GM13977 (cell line): ENCODE results near the gene SRRT.
"Not testable (repeated sequence)": the region's sequence is repeated elsewhere in the genome, so short reads cannot be mapped to it uniquely, and the experiment has no call there.

Source experiments
- DNase-seq: peaks from one replicate; pipeline ENCODE4 v3.0.0; 2012; ENCODE audit warnings: low spot score
- in situ Hi-C: fragments of 300-500 bp; cut with MboI; formaldehyde crosslinking; loops from one replicate; pipeline ENCODE4 v1.12.0; 2022; ENCODE audit warnings: low sequenced_read_pairs, low pct_unique_long_range_greater_than_20kb, mixed read lengths, inconsistent platforms; ENCODE audit not compliant: unreplicated experiment
- TF ChIP-seq, protein P1 (sequence below): IDR thresholded peaks from 2 replicates; pipeline ENCODE4 v1.5.1; 2012; ENCODE audit warnings: mild to moderate bottlenecking, control low read depth; ENCODE audit not compliant: insufficient read depth; ENCODE audit errors: extremely low read depth, missing control alignments

SRRT gene

DNA sequence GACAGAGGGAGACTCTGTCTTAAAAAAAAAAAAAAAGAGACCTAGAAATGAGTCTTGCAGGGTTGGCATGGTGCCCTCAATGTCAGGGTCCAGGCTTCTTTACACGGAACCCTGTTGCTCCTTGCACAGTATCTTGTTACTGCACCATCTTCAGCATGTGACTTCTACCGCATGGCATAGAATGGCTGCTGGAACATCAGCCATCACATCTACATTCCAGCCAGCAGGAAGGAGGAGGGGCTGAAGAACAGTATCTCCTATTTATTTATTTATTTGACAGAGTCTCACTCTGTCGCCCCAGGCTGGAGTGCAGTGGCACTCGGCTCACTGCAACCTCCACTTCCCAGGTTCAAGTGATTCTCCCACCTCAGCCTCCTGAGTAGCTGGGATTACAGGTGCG, 24.5 kb downstream of the SRRT start:
- TF ChIP-seq, protein P1, sequence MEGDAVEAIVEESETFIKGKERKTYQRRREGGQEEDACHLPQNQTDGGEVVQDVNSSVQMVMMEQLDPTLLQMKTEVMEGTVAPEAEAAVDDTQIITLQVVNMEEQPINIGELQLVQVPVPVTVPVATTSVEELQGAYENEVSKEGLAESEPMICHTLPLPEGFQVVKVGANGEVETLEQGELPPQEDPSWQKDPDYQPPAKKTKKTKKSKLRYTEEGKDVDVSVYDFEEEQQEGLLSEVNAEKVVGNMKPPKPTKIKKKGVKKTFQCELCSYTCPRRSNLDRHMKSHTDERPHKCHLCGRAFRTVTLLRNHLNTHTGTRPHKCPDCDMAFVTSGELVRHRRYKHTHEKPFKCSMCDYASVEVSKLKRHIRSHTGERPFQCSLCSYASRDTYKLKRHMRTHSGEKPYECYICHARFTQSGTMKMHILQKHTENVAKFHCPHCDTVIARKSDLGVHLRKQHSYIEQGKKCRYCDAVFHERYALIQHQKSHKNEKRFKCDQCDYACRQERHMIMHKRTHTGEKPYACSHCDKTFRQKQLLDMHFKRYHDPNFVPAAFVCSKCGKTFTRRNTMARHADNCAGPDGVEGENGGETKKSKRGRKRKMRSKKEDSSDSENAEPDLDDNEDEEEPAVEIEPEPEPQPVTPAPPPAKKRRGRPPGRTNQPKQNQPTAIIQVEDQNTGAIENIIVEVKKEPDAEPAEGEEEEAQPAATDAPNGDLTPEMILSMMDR = no peak
- no peak for DNase-seq
- in situ Hi-C loops = loop anchor here (10.0 kb wide), 1 partner anchor 185 kb away; the partner anchor contains the start of gene TRIM56

DNA sequence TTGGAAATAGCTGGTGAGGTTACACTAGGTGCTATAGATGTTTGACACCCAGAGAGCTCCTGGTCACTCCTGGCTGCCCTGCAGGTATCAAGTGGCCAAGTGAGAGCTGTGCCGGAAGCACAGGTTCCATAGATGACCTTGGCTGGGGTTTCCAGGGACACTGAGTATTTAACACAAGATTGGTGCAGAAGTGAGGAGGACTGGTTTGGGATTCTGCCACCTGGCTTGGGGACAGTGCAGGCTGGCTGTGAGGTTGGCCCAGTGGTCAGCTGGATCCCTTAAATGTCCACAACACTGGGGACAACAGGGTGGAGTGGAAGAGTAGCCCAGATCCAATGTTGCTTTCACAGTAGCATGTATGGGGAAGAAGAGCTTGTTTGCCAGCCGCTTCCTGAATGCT, 26.1 kb downstream of the SRRT start:
- in situ Hi-C loops = no loop called here
- TF ChIP-seq, protein P1 = no peak
- DNase-seq = no peak

DNA sequence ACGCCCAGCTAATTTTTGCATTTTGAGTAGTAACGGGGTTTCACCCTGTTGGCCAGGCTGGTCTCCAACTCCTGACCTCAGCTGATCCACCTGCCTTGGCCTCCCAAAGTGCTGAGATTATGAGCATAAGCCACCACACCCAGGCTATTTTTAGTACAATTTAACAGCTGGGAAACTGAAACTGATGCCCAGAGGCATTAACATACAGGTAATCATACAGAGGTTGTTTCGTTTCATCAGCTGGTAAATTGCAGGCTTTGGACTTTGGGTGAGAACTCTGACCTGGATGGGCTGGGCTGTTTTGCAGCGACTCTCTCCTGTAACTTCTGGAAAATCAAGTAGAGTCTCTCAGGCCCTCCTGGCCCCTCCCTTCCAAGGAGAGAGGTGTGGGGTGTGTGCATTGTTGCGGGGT, 27.0 kb downstream of the SRRT start:
- TF ChIP-seq, protein P1 = no peak
- no peak for DNase-seq
- in situ Hi-C loops = no loop called here

DNA sequence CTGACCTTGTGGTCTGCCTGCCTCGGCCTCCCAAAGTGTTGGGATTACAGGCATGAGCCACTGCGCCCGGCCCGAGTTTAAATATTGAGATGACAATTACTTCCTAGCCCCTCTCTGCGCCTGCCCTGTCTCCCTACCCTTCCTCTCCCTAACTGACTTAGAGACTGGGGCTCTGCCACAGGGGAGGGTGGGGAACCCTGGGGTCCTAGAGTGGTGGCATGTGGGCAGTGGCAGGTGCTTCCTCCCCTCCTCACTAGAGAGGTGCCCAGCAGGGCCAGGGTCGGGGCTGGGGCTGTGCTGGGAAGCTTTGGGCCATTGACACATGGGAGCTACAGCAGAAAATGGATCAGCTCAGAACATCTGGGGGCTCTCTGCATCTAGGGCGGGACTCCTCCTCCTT, 27.7 kb downstream of the SRRT start:
- TF ChIP-seq, protein P1 = no peak
- no peak for DNase-seq
- in situ Hi-C loops = no loop called here

DNA sequence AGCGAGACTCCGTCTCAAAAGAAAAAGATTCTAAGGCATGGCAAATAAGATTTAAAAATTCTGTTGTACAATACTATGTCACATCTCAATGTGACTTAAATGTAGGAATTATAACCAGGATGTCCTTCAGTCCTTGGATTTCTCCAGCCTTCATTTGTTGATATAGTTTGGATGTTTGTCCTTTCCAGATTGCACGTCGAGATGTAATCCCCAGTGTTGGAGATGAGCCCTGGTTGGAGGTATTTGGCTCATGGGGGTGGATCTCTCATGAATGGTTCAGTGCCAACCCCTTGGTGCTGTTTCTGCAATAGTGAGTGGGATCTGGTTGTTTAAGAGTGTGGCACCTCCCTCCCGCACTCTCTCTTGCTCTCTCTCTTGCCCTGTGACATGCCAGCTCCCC, 33.6 kb downstream of the SRRT start:
- in situ Hi-C loops = no loop called here
- DNase-seq = no peak
- TF ChIP-seq, protein P1 = no peak

DNA sequence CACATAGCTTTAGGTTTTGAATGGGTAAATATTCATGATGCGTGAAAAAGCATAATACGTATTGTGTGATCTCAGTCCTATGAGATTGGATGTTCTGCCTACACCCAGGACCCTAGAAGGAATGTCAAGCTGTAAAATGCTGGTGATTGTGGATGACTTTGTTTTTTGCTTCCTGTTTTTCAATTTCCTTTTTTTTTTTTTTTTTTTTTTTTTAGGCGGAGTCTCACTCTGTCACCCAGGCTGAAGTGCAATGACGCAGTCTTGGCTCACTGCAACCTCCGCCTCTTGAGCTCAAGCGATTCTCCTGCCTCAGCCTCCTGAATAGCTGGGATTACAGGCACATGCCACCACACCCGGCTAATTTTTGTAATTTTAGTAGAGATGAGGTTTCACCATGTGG, 35.5 kb downstream of the SRRT start:
- DNase-seq, in situ Hi-C loops: not testable (repeated sequence)

DNA sequence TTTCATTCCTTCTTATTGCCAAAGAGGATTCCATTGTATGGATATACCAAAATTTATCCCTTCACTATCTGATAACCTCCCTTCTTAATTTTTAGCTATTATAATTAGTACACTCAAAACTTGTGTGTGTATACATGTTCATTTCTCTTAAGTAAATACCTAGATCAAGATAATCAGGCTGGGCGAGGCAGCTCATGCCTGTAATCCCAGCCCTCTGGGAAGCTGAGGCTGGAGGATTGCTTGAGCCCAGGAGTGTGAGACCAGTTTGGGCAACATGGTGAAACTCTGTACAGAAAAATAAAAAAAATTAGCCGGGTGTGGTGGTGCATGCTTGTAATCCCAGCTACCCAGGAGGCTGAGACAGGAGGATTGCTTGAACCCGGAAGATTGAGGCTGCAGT, 36.6 kb downstream of the SRRT start:
- no peak for DNase-seq
- in situ Hi-C loops = no loop called here
- TF ChIP-seq, protein P1 = no peak
